ENCODE measurements around the gene HOXB3.

HOXB3 gene

GRCh38 chr17:48619826-48620449 is 29.9 kb upstream of the HOXB3 start:
- Mint-ChIP-seq H3K27ac (no peak overlapping the region), H3K36me3 (ENCODE audit: low read depth) (peaks cover 3% of the 10 kb centered on the region), H3K4me3 (peak overlapping the region; percentile 26), H3K4me1 (ENCODE audit: low read depth) (peaks cover 18% of the 10 kb centered on the region), H3K27me3 (ENCODE audit: low read depth) (peaks cover 96% of the 10 kb centered on the region), H3K9me3 (no peaks in the 10 kb centered on the region)

- H3K4me1 Mint-ChIP-seq (ENCODE audit: low read depth), result peaks cover 25% of the 10 kb centered on the region
- peaks cover 96% of the 10 kb centered on the region for H3K27me3 Mint-ChIP-seq (ENCODE audit: low read depth)
- H3K4me3 Mint-ChIP-seq, result peak overlapping the region; percentile 39
- no peaks in the 10 kb centered on the region for H3K9me3 Mint-ChIP-seq
- H3K27ac Mint-ChIP-seq, result peak overlapping the region; percentile 62
- peaks cover 3% of the 10 kb centered on the region for H3K36me3 Mint-ChIP-seq (ENCODE audit: low read depth)
Measured at GRCh38 chr17:48618256-48618896, 28.3 kb upstream of the HOXB3 start.

GRCh38 chr17:48617471-48618255 is 27.6 kb upstream of the HOXB3 start:
- H3K4me1 Mint-ChIP-seq (ENCODE audit: low read depth), result peaks cover 29% of the 10 kb centered on the region
- H3K36me3 Mint-ChIP-seq (ENCODE audit: low read depth), result peaks cover 3% of the 10 kb centered on the region
- H3K27ac Mint-ChIP-seq, result peak overlapping the region; percentile 46
- H3K4me3 Mint-ChIP-seq, result no peak overlapping the region
- H3K27me3 Mint-ChIP-seq (ENCODE audit: low read depth), result peaks cover 94% of the 10 kb centered on the region
- no peaks in the 10 kb centered on the region for H3K9me3 Mint-ChIP-seq

GRCh38 chr17:48616717-48617470 is 26.9 kb upstream of the HOXB3 start:
- Mint-ChIP-seq H3K9me3 (no peaks in the 10 kb centered on the region), H3K4me1 (ENCODE audit: low read depth) (peaks cover 33% of the 10 kb centered on the region), H3K27ac (peak overlapping the region; percentile 46), H3K27me3 (ENCODE audit: low read depth) (peaks cover 92% of the 10 kb centered on the region), H3K36me3 (ENCODE audit: low read depth) (peaks cover 3% of the 10 kb centered on the region), H3K4me3 (no peak overlapping the region)

DNA sequence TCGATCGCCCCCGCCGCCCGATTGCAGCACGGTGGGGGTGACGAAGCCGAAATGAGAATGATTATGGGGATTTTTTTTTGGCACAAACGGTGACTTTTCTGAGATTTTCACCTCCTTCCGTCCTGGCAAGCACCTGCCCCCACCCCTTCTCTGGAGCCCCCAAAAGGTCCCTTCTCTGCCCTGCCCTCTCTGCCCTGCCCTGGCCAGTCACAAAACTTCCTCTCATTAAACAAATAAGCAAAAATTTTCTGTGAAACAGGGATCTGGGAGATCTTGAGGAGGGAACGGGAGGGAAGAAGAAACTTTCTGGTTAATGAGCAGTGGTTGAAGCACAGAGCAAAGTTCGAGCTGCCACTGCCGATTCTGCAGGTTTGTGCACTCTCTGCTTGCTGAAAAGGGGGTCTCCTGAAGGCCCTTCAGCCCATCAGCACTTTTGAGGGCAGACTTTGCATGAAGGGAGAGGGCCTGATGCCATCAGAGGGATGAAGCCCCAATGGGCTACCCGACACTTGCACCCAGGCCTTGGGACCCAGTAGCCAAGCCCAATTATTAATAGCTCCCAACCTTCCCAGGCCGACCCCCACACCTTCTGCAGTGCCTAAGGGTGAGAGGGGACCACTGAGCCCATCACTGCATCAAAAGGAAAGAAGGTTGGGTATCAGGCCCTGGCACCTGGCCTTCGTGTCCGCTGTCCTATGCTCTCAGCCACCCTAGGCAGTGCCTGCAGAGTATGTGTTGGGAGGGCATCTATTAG is 26.1 kb upstream of the HOXB3 start:
- peaks cover 3% of the 10 kb centered on the region for H3K36me3 Mint-ChIP-seq (ENCODE audit: low read depth)
- H3K27ac Mint-ChIP-seq, result peak overlapping the region; percentile 37
- H3K27me3 Mint-ChIP-seq (ENCODE audit: low read depth), result peaks cover 93% of the 10 kb centered on the region
- H3K4me3 Mint-ChIP-seq, result no peak overlapping the region
- no peaks in the 10 kb centered on the region for H3K9me3 Mint-ChIP-seq
- peaks cover 39% of the 10 kb centered on the region for H3K4me1 Mint-ChIP-seq (ENCODE audit: low read depth)

- peaks cover 3% of the 10 kb centered on the region for H3K36me3 Mint-ChIP-seq (ENCODE audit: low read depth)
- peaks cover 89% of the 10 kb centered on the region for H3K27me3 Mint-ChIP-seq (ENCODE audit: low read depth)
- peak within 1 kb of the TSS; percentile 52 for H3K4me3 Mint-ChIP-seq
- H3K27ac Mint-ChIP-seq, result peak within 1 kb of the TSS; percentile 64
- H3K9me3 Mint-ChIP-seq, result no peaks in the 10 kb centered on the region
- H3K4me1 Mint-ChIP-seq (ENCODE audit: low read depth), result peaks cover 45% of the 10 kb centered on the region
Measured at GRCh38 chr17:48615047-48615962, 25.3 kb upstream of the HOXB3 start, which contains the start of gene HOXB8. Gene HOXB8, minus strand, starts transcription at chr17:48615292. Its CDS starts 588 bp downstream, at chr17:48614704.

DNA sequence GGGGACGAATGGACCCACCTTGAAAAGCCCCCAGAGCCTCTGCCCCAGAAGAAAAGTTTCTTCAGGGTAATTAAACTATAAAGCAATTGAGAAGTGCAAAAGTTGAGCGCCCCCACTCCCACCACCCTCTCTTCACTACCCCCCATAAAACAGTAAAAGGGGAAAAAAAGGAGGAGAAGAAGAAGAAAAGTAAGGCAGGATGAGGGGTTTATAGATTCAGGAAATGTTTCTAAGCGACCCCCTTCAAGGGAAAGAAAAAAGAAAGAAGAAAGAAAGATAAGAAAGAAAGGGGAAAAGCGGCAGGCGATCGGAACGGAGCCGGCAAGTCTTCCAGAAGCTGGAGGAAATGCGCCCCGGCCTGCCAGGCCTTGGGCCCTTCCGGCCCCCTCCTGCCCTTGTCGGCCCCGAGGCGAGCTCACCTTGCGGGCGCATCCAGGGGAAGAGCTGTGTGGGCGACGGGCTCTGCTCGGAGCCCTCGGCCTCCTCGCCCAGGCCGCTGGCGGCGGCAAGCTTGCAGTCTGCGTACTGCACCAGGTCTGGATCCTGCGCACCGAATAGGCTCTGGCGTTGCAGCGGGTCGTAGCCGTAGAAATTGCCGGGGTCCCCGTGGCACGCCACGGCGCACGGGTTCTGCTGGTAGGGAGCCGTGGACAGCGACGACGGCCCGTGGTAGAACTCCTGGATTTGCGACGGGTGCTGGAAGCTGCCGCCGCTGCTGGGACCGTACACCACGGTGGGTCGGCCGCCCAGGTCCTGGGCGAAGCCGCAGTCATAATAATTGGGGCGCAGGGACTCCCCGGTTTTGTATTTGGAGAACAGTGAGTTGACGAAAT is 24.0 kb upstream of the HOXB3 start:
- peak overlapping the region; percentile 81 for H3K27ac Mint-ChIP-seq
- peak overlapping the region; percentile 53 for H3K4me3 Mint-ChIP-seq
- no peaks in the 10 kb centered on the region for H3K9me3 Mint-ChIP-seq
- H3K36me3 Mint-ChIP-seq (ENCODE audit: low read depth), result peaks cover 3% of the 10 kb centered on the region
- peaks cover 45% of the 10 kb centered on the region for H3K4me1 Mint-ChIP-seq (ENCODE audit: low read depth)
- H3K27me3 Mint-ChIP-seq (ENCODE audit: low read depth), result peaks cover 87% of the 10 kb centered on the region

DNA sequence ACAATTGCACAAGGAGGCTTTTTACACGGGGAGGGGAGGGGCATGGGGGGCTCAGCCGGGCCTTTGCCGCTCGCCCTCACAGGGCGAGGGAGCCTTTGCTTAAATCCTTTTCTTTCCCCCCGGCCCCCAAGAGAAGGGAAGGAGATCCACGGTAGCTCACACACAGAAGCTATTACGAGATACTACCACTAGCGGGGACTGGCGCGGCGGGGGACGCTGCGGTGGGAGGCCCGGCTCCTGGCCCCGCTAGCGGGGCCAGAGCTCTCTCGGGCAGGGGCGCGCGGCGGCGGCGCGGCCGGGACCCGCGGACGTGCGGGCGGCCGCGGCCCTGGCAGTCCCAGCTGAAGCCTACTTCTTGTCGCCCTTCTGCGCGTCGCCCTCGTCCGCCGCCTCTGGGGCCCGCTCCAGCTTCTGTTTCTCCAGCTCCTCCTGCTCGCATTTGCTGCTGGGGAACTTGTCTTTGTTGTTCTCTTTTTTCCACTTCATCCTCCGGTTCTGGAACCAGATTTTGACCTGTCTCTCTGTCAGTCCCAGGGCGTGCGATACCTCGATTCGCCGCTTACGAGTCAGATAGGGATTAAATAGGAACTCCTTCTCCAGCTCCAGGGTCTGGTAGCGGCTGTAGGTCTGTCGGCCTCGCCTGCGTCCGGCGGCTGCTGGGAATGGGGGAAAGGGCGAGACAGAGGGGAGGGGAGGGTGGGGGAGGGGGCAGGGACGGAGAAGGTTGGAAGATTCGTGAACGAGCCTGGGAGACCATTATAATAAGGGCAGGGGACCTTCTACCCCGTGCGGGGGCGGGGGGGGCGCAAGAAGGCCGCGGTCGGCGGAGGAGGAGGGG is 23.0 kb upstream of the HOXB3 start:
- Mint-ChIP-seq H3K4me1 (ENCODE audit: low read depth) (peaks cover 39% of the 10 kb centered on the region), H3K27ac (peak overlapping the region; percentile 43), H3K4me3 (peak overlapping the region; percentile 85)

DNA sequence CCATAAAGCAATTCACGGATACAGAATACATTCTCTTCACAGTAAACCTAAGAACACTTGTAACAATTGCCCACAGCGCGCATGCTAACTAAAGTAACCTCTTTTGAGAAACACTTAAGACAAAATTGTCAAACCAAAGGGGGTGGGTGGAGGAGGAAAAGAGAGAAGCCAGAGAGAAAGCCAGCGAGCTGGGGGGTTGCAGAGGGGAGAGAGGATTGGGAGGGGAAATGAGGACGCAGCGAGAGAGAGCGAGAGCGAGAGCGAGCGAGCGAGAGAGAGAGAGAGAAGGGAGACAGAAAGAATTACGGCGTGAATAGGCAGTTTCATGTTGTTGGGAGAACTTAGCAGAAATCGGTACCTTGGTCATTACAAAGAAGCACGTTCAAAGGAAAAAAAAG is 22.4 kb upstream of the HOXB3 start:
- H3K27ac Mint-ChIP-seq, result peak overlapping the region; percentile 34
- no peaks in the 10 kb centered on the region for H3K9me3 Mint-ChIP-seq
- peaks cover 86% of the 10 kb centered on the region for H3K27me3 Mint-ChIP-seq (ENCODE audit: low read depth)
- H3K4me1 Mint-ChIP-seq (ENCODE audit: low read depth), result peaks cover 37% of the 10 kb centered on the region
- peak overlapping the region; percentile 74 for H3K4me3 Mint-ChIP-seq
- H3K36me3 Mint-ChIP-seq (ENCODE audit: low read depth), result peaks cover 3% of the 10 kb centered on the region

More for the DNA sequence above, 23.0 kb upstream of the HOXB3 start:
- Mint-ChIP-seq H3K9me3 (no peaks in the 10 kb centered on the region), H3K27me3 (ENCODE audit: low read depth) (peaks cover 85% of the 10 kb centered on the region), H3K36me3 (ENCODE audit: low read depth) (peaks cover 3% of the 10 kb centered on the region)

DNA sequence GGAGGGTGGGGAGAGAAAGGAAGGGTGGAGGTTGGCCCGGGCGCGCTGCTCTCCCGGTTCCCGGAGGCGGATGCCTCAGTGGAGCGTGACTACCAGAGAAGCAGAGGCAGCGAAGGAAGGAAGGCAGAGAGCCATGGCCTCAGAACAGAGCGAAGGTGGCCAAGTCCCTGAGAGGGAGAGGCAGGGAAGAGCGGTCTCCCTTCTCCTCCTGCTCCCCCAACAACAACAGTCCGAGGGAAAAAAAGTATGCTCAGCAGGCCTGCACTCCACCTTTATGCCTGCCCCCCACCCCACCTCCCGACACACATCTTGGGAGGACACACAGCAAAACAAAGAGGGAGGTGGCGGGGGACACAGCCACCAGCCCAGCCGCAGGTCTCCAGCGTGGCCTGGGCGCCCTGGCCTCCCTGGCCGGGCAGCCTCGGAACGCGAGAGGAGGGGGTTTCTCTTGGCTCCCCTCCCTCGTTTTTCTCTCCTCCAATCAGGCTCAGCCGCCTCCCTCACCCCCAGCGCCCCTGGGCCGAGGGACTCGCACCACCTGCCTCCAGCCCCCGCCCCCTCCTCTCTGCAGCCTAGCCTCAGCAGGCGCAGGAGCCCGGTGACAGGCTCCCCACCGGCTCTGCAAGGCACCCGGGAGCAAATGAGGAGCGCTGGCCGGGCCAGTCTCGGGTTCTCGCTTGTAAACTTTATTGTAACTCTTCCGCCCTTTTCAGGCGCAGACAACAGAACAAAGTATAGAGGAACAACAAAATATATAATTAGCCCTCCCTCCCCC is 21.8 kb upstream of the HOXB3 start:
- Mint-ChIP-seq H3K4me3 (peak overlapping the region; percentile 91), H3K4me1 (ENCODE audit: low read depth) (peaks cover 32% of the 10 kb centered on the region), H3K36me3 (ENCODE audit: low read depth) (no peaks in the 10 kb centered on the region), H3K9me3 (no peaks in the 10 kb centered on the region), H3K27ac (peak overlapping the region; percentile 50), H3K27me3 (ENCODE audit: low read depth) (peaks cover 86% of the 10 kb centered on the region)

GRCh38 chr17:48611213-48611612 is 21.2 kb upstream of the HOXB3 start:
- Mint-ChIP-seq H3K4me1 (ENCODE audit: low read depth) (peaks cover 32% of the 10 kb centered on the region), H3K9me3 (no peaks in the 10 kb centered on the region), H3K4me3 (peak overlapping the region; percentile 91), H3K27me3 (ENCODE audit: low read depth) (peaks cover 85% of the 10 kb centered on the region), H3K36me3 (ENCODE audit: low read depth) (no peaks in the 10 kb centered on the region), H3K27ac (peak overlapping the region; percentile 50)
